Glomerular visceral epithelial cell (primary cell): ENCODE measurements around the gene ARIH1.

ENCODE experiments used
- DNase-seq: peaks from one replicate; pipeline ENCODE4 v3.0.0-alpha.2; 2016; ENCODE audit errors: extremely low spot score

The ARIH1 gene

DNA sequence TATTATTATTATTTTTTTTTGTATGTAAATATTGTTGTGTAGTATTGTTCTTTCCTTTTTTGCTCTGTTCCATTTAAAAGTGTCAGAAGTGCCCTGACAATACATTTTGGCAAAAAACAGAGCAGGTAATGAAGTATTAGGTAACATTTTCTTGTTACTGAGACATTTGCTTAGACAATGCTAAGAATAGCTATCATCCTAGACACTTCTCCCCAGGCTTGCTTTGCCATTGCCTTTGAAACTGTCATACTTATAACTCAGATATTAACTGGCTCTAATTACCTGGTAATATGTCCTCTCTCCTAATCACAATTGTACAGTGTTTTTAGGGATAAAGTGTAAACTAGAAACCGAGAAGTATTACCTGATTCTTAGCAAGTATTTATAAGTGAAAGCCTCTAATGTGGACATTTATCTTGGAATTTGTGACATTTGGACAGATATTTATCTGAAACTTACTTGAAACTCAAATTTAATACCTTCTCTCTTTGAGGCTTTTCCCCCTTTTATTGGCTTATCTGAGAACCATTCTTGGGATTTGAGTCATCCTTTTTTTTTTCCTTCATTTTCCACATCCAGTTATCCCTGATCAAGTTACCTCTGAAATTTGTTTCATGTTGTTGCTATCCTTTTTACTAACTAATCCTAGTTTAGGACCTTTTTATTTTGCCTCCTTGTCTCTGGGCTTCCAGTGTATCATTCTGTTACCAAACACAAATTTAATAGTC lies 13.1 kb downstream of the ARIH1 start:
- no peak for DNase-seq

DNA sequence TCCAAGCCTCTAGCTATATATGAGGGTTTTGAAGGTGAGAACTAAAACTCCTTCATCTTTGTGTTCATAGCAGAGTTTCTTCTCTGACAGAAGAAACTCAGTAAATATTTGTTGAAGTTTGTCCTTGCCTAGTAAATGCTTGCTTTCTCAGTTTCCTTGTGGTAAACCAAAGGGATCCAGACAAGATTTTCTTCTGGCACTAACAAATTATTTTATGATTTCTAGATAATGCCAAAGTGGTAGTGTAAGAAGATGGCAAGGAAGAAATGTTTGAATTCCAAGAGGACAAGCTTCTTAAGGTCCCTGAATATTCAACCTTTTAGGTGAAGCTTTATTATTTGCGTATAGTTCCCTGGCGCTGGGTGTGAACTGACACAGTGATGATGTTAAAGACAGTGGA lies 14.4 kb downstream of the ARIH1 start:
- no peak for DNase-seq

DNA sequence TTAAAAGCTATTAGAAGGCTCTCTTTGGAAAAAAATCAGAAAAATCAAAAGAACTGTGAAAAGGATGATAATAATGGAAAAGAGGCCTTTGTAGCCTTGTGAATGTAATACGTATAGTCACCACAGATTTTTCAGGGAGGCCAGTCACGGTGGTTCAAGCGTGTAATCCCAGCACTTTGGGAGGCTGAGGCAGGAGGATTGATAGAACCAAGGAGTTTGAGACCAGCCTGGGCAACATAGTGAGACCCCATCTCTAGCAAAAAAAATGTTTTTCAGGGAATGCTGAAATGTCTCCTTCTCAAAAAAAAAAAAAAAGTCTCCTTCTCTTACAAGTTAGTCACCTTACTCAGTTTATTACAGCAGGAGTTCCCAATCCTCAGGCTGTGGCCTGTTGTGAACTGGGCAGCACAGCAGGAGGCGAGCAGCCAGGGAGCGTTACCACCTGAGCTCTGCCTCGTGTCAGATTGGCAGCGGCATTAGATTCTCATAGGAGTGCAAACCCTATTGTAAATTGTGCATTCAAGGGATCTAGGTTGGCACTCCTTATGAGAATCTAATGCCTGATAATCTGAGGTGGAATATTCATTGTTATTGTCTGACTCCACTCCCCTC lies 15.9 kb downstream of the ARIH1 start:
- DNase-seq = no peak

DNA sequence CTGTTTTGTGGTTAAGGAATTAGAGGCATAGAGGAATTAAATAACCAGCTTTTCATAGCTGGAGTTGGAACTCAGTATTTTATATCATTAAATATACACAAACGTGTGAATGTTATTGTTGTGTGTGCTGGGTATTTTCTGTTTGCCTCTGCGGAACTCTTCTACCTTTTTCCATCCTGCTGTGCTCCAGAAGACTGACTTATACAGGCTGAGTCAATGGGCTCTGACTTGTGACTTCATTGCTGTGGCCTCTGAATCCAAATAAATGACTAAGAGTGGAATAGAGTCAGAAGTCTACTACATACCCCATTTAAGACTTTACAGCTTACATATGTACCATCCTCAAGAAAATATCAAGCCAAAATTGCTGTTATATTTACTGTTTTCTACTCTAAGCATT lies 17.6 kb downstream of the ARIH1 start:
- DNase-seq = peak; percentile 51

DNA sequence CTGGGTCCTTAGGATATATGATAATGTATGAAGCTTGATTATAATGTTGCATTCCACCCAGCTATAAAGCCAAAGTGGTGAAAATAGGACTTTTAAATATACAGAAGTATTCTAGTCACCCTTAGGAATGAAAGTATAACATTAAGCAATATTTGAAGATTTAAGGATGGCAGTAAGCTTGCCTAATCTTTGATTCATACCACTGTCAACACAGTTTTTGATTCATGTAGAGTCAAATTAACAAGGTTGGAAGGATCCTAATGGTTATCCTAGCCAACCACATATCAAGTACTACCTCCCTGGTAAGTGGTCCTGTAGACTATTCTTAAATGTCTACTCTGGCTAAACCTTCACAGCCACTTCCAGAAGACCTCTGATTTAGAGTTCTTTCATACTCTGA lies 18.6 kb downstream of the ARIH1 start:
- no peak for DNase-seq

DNA sequence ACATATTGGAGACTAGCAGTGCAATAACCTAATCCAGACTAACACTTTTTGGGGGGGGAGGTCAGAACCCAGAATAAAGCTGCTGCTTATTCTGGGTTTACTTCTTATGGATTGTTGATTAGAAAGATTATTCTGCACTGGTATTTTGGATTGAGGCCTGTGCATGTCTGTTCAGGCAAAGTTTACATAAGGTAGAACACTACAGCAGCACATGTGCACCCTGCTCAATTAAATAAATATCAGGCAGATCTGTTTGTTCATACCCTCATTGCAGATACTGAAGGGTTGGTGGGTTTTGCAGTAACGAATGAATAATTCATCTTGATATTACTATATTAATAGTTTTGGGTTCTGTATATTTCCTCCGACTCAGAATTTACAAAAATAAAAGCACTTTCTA lies 19.1 kb downstream of the ARIH1 start:
- no peak for DNase-seq

DNA sequence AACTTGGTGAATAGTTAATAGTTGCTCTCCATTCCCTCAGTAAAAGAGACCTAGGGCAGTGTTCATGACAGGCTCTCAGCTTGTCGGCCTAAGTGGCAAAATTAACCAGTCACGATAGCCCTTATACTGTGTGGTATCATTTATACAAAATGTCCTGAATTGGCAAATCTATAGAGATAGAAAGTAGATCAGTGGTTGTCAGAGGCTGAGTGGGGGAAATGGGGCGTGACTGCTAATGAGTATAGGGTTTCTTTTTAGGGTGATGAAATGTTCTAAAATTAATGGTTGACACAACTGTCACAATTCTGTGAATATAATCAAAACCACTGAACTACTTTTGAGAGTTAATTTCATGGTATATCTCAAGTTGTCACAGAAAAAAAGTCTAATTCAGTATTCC lies 20.9 kb downstream of the ARIH1 start:
- DNase-seq = no peak

DNA sequence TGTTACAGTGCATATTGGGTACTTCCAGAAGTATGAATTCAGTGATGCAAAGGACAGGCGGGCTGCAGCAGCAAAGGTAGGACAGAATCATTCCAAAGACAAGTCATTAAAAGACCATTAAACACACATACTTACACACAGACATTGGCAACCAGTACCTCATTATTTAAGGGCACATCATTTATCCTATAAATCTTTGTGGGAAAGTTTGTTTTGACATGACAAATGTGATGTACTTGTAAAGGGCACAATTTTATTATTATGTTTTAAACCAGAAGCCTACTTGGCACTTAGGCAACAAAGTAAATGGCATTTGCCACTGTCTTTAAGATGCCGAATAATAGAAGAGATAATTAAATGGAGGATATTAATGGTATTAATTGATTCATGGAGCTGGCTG lies 22.7 kb downstream of the ARIH1 start:
- no peak for DNase-seq

DNA sequence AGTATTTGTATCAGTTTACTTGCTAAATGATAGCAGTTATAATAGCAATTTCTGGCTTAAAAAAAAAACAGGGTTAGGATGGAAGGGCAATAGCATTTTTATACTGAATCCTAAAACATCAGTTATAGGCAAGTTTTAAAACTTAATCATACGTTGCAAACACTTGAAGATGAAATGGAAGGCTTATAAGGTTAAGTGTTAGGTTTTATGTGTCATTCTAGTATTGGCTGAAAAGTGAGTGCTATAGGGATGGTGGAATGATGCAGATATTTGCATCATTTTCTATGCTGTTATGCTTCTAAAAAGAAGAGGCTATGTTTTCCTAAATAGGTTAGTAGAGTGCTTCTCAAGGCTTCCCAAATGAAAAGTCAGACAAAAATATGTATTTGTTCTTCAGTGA lies 23.3 kb downstream of the ARIH1 start:
- no peak for DNase-seq

DNA sequence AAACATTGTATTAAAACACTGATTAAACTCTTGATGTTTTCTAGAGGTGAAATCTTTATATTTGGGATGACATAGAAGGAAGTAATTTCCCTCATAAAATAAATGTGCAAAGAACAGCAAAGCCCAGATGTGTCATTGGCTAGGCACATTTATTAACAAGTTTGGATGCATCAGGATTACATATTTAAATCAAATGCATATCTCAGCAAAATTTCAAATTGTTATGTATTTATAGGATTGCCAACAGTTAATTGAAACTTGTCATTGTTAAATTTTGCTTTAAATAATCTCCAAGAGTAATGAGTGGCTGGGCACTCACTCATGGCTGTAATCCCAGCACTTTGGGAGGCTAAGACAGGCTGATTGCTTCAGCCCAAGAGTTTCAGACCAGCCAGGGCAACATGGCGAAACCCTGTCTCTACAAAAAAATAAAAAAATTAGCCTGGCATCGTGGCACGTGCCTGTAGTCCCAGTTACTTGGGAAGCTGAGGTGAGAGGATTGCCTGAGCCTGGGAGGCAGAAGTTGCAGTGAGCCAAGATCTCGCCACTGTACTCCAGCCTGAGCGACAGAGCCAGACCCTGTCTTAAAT lies 28.2 kb downstream of the ARIH1 start:
- DNase-seq = no peak

DNA sequence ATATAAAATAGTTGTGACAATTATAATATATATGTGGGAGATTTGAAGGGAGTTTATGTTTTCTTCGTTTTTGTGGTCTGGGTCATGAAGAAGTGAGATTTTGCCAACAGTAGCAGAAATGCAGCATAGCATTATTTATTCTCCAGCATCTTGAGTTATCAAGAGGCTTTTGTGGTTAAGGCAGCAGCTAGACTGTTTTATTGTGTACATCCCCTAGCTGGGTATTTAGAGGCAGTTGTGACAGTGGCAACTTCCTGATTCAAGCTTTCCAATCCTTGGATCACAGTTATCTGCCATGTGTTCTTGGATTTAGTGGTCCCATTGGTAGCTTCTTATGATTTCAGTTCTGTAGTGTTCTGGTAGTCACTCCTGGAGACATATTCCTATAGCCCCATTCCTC lies 29.0 kb downstream of the ARIH1 start:
- no peak for DNase-seq

DNA sequence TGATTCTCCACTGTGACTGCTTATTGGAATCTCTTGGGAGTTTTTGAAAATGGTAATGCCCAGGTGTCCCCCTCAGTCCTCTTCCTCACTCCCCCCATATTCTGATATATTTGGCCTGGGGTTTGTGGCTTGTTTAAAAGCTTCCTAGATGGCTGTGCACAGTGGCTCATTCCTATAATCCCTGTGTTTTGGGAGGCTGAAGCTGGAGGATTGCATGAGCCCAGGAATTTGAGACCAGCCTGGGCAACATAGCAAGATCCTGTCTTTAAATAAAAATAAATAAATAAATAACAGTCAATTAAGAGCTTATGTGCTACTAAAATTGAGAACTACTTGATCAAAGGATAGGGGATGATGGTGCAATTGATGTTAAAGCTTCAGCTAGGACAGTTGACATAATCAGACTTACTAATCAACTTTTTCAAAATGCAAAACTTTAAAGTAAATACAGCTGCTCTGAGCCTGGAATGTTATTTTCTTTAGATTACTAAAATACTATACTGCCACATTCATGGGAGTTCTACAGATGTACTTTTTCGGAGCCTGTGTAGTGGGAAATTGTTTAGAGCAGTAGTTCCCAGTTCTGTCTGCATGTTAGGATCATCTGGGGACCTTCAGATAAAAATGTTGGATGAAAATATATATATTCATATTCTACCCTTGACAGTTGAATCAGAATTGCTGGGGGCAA lies 33.4 kb downstream of the ARIH1 start:
- no peak for DNase-seq

DNA sequence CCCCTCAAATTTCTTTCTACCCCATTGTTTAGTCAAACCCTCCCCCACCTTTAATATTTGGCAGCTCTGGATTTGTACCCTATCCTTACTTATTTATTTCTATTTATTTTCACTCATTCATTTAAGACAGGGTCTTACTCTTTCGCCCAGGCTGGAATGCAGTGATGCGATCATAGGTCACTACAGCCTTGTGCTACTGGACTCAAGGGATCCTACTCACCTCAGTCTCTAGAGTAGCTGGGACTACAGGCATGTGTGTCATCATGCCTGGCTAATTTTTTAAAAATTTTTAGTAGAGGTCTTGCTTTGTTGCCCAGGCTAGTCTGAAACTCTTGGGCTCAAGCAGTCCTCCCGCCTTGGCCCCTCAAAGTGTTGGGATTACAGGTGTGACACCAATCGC lies 35.4 kb downstream of the ARIH1 start:
- DNase-seq = no peak

DNA sequence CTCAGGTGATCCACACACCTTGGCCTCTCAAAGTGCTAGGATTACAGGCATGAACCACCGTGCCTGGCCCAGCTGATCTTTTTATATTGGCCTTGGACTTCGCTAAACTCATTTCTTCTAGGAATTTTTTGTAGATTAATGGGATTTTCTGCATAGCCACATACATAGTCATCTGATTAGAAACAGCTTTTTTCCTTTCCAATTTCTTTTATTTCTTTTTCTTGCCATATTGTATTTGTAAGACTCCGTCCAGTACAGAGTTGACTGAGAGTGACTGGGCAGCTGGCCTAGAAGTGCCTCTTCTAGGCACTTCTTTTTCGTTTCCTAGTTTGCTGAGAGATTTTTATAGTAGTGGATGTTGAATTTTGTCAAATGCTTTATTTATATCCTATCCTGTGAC lies 37.4 kb downstream of the ARIH1 start:
- DNase-seq = no peak

DNA sequence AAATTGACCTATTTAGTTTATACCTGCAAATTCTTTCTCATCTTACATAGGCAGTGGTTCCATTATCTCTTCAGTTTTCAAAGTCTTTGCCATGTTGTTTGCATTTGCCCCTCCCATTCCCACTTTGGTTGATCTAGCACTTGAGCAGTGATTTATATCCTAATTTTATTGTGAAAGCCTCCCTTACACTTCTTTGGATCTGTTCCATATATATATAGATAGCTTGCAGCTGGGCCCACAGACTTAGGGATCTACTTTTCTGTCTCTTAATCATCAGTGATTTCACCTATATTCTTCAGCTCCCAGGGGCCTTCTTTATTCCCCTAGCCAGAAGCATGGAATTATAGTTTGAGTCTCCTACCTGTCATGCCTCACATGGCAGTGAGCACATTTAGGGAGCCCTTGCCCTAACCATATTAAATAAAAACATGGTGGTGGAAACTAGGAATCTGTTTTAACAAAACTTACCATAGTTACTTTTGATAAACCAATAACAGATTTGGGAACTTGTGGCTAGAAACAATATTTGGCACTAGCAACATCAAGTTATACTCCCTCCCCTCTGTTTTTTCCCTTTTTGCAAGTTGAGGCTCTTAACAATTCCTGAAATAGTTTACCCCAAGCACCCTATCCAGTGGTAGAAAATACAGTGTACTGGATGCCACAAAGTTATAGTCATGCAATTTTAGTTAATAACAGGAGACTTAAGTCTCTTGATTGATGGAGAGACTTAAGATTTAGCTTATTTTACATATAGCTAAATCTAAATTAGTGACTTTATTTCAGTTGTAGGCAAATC lies 41.7 kb downstream of the ARIH1 start:
- DNase-seq = no peak

DNA sequence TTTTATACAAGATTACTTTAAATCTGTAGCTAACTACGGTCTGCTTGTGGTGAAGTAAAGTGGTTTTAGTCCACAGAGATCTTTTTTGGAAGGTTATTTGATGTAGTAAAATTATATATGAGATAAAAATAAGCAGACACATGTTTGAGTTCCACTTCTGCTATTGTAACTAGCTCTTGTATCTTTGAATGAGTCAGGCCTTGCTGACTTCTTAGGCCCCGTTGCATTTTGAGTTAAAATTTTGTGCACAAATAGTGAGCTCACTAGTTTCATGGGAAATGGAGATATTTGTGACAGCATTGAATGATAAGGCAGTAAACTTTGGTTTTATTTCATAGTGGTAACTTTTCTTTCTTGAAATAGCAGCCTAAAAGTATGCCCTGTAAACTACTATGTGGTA lies 42.6 kb downstream of the ARIH1 start:
- no peak for DNase-seq

DNA sequence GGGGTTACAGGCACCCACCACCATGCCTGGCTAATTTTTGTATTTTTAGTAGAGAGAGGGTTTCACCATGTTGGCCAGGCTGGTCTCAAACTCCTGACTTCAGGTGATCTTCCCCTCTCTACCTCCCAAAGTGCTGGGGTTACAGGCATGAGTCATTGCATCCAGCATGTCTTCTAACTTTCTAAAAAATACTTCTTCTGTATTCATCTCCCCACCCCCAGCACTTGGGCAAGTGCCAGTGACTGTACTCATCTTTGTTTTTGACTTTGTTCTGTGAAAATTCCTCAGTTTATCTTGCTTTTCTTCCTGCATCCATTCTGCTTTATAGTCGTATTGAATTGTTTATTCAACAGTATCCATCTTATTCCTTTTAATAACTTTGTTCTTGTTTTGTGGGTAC lies 47.6 kb downstream of the ARIH1 start:
- DNase-seq = no peak

DNA sequence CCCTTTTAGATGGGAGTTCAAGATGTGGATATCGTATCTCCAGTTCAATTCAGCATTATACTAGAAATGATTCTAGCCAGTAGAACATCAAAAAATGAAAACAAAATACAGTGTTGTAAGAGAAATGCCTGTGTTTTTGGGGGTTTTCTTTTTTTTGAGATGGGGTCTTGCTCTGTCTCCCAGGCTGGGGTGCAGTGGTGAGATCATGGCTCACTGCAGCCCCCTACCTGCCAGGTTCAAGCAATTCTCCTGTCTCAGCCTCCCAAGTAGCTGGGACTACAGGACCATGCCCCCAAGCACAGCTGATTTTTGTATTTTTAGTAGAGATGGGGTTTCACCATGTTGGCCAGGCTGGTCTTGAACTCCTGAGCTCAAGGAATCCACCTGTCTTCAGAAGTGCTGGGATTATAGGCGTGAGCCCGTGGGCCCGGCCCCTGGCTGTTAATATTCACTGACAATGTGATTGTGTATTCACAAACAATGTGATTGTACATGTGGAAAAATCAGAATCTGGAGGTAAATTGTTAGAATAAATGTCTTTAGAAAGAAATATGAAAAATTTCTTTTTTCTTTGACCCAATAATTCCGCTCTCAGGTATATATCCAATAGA lies 59.0 kb downstream of the ARIH1 start:
- no peak for DNase-seq

DNA sequence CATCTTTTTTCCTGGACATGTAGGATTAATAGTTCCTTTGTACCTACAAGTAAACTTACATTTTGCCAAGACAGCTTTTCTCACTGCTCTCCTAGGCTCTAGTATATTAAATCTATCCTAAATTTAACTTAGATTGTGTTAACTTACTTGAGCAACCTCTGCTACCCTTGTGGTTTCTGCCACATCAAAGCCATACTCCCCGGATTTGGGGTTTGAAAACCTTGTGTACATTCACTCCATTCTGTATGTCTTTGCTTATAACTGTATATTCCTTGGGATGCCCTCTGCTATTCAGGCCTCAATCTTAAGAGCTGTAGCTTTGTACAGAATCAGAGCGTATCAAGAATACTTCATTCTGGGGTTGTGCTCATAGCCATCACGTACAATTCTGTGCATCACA lies 60.4 kb downstream of the ARIH1 start:
- DNase-seq = no peak

DNA sequence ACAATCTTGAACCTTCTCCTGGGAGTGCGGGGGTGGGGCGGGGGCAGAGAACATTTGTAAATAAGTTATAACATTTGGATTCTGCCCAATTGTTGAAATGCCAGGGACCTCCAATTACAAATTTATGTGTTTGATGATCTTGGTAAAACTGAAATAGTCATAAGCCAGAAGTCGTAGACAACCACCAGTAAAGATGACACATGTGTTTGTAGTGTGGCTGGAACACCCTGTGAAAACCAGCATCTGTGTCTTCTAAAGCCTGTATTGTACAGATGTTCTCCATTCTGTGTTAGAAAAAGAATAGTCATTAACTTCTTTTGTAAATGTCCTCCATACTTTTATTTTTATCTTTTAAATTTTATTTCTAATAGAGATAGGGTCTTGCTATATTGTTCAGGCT lies 61.8 kb downstream of the ARIH1 start:
- DNase-seq = no peak

DNA sequence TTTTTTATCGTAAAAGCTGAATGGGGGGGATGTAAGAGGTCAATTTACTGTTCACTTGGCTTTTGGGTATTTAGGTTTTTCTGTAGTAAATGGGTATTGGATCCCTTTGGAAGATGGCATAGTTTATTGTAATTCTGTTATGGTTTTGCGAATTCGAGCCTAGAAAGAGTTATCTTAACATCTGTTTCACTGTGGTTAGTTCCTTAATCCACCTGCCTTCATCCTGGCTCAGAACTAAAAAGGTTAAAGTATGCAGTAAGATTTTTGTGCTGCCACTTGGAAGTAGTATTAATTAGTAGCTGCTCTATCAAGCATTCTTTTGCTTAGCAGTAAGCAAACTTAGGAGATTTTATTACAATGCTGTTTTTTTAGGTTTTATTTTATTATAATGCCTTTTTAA lies 62.4 kb downstream of the ARIH1 start:
- no peak for DNase-seq

DNA sequence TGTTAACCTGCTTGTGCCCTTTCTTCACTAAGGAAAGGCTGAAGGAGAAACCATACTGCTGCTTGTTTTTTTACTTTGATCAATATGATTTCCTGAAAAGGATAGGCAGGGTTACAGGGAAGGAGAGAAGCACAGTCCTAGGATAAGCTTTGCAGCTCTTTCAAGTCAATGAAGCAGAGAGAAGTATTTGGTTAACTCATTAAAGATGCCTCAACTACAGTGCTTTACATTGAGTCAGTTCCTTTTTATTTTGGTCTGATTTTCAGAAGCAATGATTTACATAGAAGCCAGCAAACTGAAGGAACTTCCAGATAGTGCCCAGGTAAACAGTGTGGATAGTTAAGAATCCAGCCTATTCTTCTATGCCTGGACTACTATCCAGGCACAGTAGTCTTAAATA lies 64.8 kb downstream of the ARIH1 start:
- peak; percentile 32 for DNase-seq
